NCI-H2081 treated with DMSO at 0.1 percent for 48 hours (cell line): Measurements from ENCODE around the gene DMXL2.
"Not testable (repeated sequence)": the region's sequence is repeated elsewhere in the genome, so short reads cannot be mapped to it uniquely, and the experiment has no call there.

Experiments used
- DNase-seq: peaks from one replicate; lab custom pipeline; 2025; lab: John Stamatoyannopoulos, UW

Gene DMXL2

GRCh38 chr15:51621936-51622603, 501 bp downstream of the DMXL2 start:
- DNase-seq: no peak

- no peak for DNase-seq
These were observed 1.3 kb downstream of the DMXL2 start for GRCh38 chr15:51621155-51621765.

DNA sequence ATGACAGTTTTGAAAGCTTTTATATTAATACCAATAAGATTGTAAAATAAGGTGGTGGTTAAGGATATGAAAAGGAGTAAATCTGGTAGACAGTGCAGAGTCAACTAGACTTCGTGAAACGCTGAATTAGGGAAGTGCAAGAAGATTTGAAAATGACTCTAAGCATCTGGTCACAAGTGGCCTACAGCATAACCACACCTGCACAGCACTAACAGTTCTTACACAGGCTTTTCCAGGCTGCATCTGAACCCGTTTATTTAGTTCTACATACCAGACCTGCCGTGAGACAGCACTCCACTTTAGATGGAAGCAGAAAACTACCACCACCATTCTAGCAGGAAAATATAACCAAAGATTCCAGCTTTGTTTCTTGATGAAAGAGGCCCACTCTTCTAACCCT, 1.9 kb downstream of the DMXL2 start:
- DNase-seq: no peak

- no peak for DNase-seq
These were observed 2.4 kb downstream of the DMXL2 start for GRCh38 chr15:51620122-51620521.

GRCh38 chr15:51619331-51620035, 3.1 kb downstream of the DMXL2 start:
- no peak for DNase-seq

DNA sequence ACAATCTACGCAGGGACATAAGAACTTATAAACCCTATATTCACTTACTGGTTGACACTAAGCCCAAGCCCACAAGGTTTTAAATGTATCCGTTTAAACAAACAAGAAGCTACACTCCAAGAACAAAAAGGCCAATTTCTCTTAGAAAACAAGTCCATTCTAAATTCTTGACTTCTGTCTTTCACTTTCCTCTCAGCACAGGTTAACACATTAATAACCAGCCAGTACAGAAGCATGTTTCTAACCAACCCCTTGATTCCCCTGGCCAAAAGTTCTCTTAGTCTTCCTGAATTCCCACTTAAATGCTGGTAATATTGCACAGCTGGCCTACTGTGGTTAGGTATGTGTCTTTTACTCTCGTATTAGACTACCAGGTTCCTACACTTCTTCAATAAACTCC, 4.7 kb downstream of the DMXL2 start:
- DNase-seq: no peak

- no peak for DNase-seq
These were observed 8.6 kb downstream of the DMXL2 start for GRCh38 chr15:51613951-51614350.

DNA sequence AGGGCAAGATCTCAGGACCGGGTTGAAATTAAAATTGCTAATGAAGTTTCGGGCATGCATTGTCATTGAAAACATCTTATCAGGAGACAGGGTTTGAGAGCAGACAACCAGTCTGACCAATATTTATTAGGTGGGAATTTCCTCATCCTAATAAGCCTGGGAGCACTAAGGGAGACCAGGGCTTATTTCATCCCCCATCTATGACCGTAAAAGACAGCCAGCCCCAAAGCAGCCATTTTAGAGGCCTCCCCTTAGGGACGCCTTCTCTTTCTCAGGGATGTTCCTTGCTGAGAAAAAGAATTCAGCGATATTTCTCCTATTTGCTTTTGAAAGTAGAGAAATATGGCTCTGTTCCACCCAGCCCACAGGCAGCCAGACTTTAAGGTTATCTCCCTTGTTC, 9.9 kb downstream of the DMXL2 start:
- DNase-seq: not testable (repeated sequence)

GRCh38 chr15:51603462-51603948, 19.1 kb downstream of the DMXL2 start:
- DNase-seq: not testable (repeated sequence)

GRCh38 chr15:51603002-51603401, 19.6 kb downstream of the DMXL2 start:
- no peak for DNase-seq

- no peak for DNase-seq
These were observed 20.1 kb downstream of the DMXL2 start for GRCh38 chr15:51602484-51602883.

- DNase-seq: no peak
These were observed 20.8 kb downstream of the DMXL2 start for GRCh38 chr15:51601801-51602200.

GRCh38 chr15:51600114-51600513, 22.5 kb downstream of the DMXL2 start:
- no peak for DNase-seq

- no peak for DNase-seq
These were observed 32.5 kb downstream of the DMXL2 start for GRCh38 chr15:51589881-51590568.

- no peak for DNase-seq
These were observed 33.6 kb downstream of the DMXL2 start for GRCh38 chr15:51588966-51589365.

GRCh38 chr15:51585986-51586385, 36.6 kb downstream of the DMXL2 start:
- no peak for DNase-seq

DNA sequence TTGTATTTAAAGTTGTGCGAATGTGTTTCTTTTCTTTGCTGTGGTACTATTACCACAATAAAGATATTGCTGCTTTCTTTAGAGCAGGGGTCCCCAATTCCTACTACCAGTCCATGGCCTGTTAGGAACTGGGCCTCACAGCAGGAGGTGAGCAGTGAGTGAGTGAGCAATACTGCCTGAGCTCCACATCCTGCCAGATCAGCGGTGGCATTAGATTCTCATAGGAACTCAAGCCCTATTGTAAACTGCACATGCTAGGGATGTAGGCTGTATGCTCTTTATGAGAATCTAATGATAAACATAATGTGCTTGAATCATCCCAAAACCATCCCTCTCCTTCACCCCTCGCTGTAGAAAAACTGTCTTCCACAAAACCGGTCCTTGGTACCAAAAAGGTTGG, 41.6 kb downstream of the DMXL2 start:
- DNase-seq: no peak

GRCh38 chr15:51580385-51580784, 42.2 kb downstream of the DMXL2 start:
- no peak for DNase-seq

DNA sequence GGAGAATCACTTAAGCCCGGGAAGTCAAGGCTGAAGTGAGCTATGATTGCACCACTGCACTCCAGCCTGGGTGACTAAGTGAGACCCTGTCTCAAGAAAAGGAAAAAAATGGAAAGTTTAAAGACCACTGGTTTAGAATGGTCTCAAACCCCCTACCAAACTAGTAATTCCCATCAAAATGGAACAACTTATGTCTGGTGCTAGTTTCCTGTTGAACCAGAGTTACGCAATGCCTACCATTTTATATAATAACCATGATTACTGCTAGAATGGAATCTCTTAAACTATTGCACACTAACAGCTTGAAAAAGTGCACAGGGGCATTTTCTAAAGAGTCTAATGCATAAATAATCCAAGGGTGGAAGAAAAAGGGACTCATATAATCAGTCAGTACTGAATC, 43.6 kb downstream of the DMXL2 start:
- DNase-seq: no peak

DNA sequence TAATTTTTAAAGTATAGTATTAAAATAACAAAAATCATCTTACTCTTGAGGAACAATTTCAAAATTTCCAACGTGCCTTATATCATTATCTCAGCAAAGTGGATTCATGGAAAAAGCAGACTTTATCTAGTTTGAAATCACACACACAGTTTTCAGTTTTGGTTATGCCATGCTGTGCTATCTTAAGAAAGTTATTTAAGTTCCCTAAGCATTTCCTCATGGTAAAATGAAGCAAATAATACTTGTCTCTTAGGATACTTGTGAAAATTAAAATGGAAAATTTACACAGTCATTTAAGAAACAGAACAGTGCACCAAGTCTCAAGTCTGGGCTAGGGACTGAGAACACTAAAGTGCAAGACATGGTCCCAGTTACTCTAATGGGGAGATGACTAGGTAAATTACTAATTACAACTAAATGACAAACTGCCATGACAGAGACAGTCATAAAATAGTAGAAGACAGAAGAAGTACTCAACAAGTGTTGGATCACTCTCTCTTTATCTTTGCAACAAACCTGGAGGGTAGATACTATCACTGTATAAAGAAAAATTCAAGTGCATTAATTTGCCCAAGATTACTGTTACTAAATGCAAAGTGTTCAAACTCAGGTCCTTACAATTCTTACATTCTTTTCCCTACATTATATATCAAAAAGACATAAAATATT, 44.8 kb downstream of the DMXL2 start:
- no peak for DNase-seq

DNA sequence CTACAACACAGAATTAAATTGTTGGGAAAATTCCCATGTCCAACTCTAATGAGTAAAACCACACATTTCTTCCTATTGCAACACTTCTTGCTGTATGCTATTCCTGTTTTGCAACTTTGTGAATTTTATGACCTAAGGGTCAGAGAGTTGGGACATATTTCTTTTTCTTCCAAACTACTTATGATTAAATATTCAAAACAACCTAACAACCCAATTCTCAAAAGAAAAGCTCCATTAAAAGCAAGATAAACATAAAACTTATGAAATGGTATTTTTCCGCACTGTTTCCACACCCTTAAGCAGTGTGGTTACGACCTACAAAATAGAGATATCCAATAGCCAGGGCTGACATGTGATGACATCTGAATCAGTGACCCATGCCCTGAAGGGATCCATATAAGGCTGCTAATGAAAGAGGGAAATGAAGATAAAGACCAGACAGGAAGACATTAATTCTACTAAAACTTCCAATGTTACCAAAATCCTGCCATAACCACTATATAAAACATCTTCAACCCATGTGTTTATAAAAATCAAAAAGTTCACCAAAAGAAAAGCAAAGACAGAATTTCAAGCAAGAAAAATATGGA, 45.6 kb downstream of the DMXL2 start:
- no peak for DNase-seq
